Activated B cell treated with CpG ODN at 0.5 μM for 24 hours (primary cell): ENCODE data around the gene SHKBP1. TPM values are rescaled to one million over a fixed set of nuclear protein-coding genes. Genes with fewer than 3 reads are reported as not detected.
A peak's percentile ranks its signal among the peaks of the same experiment; 100 is the strongest.

Source experiments
- ATAC-seq: fragments of 200-7000 bp; cut with Tn5 transposase; one replicate; pipeline ENCODE4 v1.10.0; 2021; ENCODE audit warnings: low read depth, mild to moderate bottlenecking, moderate library complexity
- CTCF ChIA-PET: fragments of 350-600 bp; sonication (Branson Sonifier 250); formaldehyde crosslinking; loops from one replicate; lab custom pipeline; 2021; ENCODE audit warnings: antibody characterized with exemption; lab: Charles Lee
- POLR2A ChIA-PET: fragments of 350-600 bp; sonication (Branson Sonifier 250); formaldehyde crosslinking; loops from one replicate; lab custom pipeline; 2021; ENCODE audit warnings: antibody characterized with exemption; lab: Charles Lee
- DNase-seq: peaks from one replicate; pipeline ENCODE4 v3.0.0; 2022
- H3K27ac Mint-ChIP-seq: one replicate; pipeline ENCODE4 v1.8.0; 2020; ENCODE audit warnings: mixed read lengths
- H3K27me3 Mint-ChIP-seq: one replicate; pipeline ENCODE4 v1.8.0; 2021; ENCODE audit warnings: mixed read lengths
- H3K36me3 Mint-ChIP-seq: one replicate; pipeline ENCODE4 v1.8.0; 2021; ENCODE audit warnings: low read depth, mixed read lengths
- H3K4me1 Mint-ChIP-seq: one replicate; pipeline ENCODE4 v1.8.0; 2021; ENCODE audit warnings: mixed read lengths
- H3K4me3 Mint-ChIP-seq: one replicate; pipeline ENCODE4 v1.8.0; 2020; ENCODE audit warnings: mild to moderate bottlenecking, mixed read lengths
- H3K9me3 Mint-ChIP-seq: one replicate; pipeline ENCODE4 v1.8.0; 2020; ENCODE audit warnings: mixed read lengths
- CTCF ChIP-seq: fragments of 200-600 bp; IDR thresholded peaks from one replicate; pipeline ENCODE4 v1.8.0; 2022; ENCODE audit warnings: antibody characterized with exemption, mild to moderate bottlenecking
- intact Hi-C: fragments of 100-400 bp; cut with micrococcal nuclease; formaldehyde crosslinking; loops from one replicate; pipeline ENCODE4 v1.15.1; 2024
- total RNA-seq: library from RNA; stranded (reverse); gene quantifications from 2 replicates; pipeline ENCODE4 v1.2.3, GENCODE V29; 2022

Gene SHKBP1
- total RNA-seq: 184 and 213 TPM in 2 replicates

DNA sequence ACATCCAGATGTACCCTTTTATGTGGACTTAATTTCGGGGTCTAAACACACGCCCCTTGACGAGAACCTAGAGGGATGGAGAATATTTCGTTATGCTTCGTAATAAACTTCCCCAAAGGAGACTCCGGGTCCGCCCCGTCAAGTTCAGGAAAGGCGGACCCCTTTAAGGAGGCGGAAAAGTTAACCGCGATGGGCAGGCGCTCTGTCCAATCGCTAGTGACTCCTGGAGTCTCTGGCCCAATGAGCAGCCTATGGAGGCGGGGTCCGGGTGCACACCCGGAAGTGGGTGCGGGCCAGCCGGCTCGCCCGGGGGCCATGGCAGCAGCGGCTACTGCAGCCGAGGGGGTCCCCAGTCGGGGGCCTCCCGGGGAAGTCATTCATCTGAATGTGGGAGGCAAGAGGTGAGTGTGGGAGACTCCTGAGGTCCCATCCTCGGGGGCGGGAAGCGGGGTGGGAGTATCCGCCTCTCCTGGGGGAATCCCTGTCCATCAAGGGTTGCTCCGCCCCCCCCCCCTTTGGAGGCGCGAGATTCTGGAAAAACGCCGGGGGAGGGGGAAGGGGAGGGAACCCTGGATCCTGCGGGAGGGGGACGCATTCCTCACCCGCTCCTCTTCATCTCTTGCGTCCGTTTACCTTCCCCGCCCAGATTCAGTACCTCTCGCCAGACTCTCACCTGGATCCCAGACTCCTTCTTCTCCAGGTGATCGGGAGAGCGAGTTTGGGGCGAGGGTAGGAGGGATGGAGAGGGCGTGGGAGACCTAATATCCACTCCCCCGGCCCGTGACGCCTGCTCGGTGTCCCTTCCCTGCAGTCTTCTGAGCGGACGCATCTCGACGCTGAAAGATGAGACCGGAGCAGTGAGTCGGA, at the start of gene SHKBP1:
SHKBP1 (plus strand) TSS at position 289 of the 867 bp plus-strand sequence; CDS start at position 316, 27 bp downstream.
- intact Hi-C loops: loop anchor here (1.0 kb wide), 4 partner anchors 21 to 48 kb away; no protein-coding TSS in a partner anchor

DNA sequence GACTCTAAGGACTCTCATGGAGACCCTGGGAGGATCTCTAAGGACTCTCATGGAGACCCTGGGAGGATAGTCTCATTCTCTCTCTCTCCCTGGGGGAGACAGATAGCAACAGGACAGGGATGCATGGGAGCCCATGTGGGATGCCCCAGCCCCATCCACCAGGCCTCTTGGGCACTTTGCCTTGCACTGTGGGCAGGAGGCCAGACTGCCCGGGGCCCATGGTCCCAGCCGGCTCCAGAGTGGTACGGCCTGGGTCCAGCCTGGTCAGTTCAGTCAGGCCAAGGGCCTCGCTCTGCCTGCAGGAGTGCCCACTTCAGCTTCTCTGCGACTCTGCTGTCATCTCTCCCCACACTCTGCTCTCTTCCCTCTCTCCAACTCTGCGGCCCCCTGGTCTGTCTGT, 48.6 kb upstream of the SHKBP1 start:
- Mint-ChIP-seq H3K4me1 (peaks cover 18% of the 10 kb centered on the region), H3K4me3 (no peak overlapping the region), H3K27me3 (peaks cover 25% of the 10 kb centered on the region), H3K9me3 (no peaks in the 10 kb centered on the region), H3K27ac (no peak overlapping the region), H3K36me3 (no peaks in the 10 kb centered on the region)
- TF ChIP-seq CTCF: no peak
- ChIA-PET POLR2A (no interaction called here), CTCF (no interaction called here)
- intact Hi-C loops: loop anchor here (2.0 kb wide), 3 partner anchors 63 to 179 kb away; partner anchors contain the start of genes BLVRB, C19orf47 and PLD3
- no peak for DNase-seq
- no peak for ATAC-seq

More for the DNA sequence above, at the start of gene SHKBP1:
- H3K27ac Mint-ChIP-seq: peak within 1 kb of the TSS; percentile 84
- ATAC-seq: peak; percentile 94
- H3K27me3 Mint-ChIP-seq: no peaks in the 10 kb centered on the region
- peaks cover 37% of the 10 kb centered on the region for H3K36me3 Mint-ChIP-seq
- ChIA-PET CTCF (interaction anchor here (1.0 to 1.4 kb wide), 3 partner anchors 22 to 28 kb away, joined by 3 to 5 read pairs (median 3); no protein-coding TSS in a partner anchor), POLR2A (interaction anchor here (1.0 to 1.5 kb wide), 2 partner anchors 33 to 37 kb away, joined by 4 read pairs; no protein-coding TSS in a partner anchor)
- peaks cover 39% of the 10 kb centered on the region for H3K4me1 Mint-ChIP-seq
- no peak for TF ChIP-seq CTCF
- H3K9me3 Mint-ChIP-seq: no peaks in the 10 kb centered on the region
- H3K4me3 Mint-ChIP-seq: peak within 1 kb of the TSS; percentile 88
- DNase-seq: peak; percentile 89

GRCh38 chr19:40528533-40529092, 48.1 kb upstream of the SHKBP1 start:
- ChIA-PET CTCF (interaction anchor here (0.7 kb wide), 1 partner anchor 42 kb away, joined by 3 read pairs; no protein-coding TSS in a partner anchor), POLR2A (interaction anchor here (0.6 kb wide), 2 partner anchors 68 to 87 kb away, joined by 4 to 5 read pairs; no protein-coding TSS in a partner anchor)
- Mint-ChIP-seq H3K27ac (no peak overlapping the region), H3K36me3 (no peaks in the 10 kb centered on the region), H3K4me3 (no peak overlapping the region), H3K9me3 (peaks cover under 1% of the 10 kb centered on the region), H3K4me1 (peaks cover 18% of the 10 kb centered on the region), H3K27me3 (peaks cover 28% of the 10 kb centered on the region)
- ATAC-seq (no peak), DNase-seq (no peak)
- intact Hi-C loops: loop anchor here (1.0 to 2.0 kb wide), 6 partner anchors 42 to 180 kb away; partner anchors contain the start of genes BLVRB, C19orf47, PLD3 and SHKBP1
- TF ChIP-seq CTCF: no peak

DNA sequence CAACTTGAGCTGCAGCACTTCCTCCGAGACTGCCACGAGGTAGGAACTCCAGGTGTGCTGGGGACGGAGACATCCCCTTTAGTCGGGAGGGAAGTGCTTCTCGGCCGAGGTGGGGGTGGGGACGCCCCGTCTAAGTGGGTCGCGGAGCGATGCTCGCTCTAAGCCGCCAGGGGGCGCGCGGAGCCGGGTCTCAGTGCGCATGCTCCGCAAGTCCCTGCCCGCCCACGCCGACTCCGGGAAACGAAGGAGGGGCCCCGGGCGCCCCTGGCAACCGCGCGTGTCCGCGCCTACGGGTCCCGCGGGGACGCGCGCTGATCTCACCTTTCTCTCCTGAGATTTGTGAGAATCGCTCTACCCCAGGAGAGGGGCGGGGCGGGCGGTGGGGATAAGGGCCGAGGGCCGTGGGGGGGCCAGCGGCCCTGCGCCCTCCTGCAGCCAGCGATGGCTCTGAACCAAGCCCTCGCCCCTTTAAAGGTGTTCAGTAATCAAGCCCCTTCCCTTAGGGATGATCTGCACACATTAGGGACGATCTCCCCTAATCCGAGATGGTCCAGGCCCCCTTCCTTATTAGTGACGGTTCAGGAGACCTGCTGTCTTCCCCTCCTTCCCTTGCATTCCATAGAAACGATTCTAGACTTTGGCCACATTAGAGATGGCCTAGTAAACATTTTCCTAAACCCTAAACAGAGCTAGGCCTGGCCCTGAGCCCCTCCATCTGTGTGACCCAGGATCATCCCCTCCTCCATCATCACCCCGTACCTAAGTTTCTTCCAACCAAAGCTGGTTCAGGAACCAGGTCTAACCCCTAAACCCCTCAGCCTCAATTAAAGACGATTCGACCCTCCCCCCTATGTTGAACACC, 47.3 kb upstream of the SHKBP1 start:
- intact Hi-C loops: loop anchor here (1.0 to 2.0 kb wide), 6 partner anchors 41 to 181 kb away; partner anchors contain the start of genes BLVRB, C19orf47, PLD3 and SHKBP1
- no peak for TF ChIP-seq CTCF
- H3K36me3 Mint-ChIP-seq: no peaks in the 10 kb centered on the region
- ChIA-PET CTCF (interaction anchor here (0.7 to 1.0 kb wide), 2 partner anchors 42 to 224 kb away, joined by 3 to 4 read pairs; no protein-coding TSS in a partner anchor), POLR2A (interaction anchor here (0.6 to 0.9 kb wide), 4 partner anchors 41 to 782 kb away, joined by 3 to 5 read pairs (median 4); no protein-coding TSS in a partner anchor)
- ATAC-seq: peak; percentile 91
- peaks cover 3% of the 10 kb centered on the region for H3K9me3 Mint-ChIP-seq
- H3K4me1 Mint-ChIP-seq: peaks cover 18% of the 10 kb centered on the region
- H3K4me3 Mint-ChIP-seq: peak overlapping the region; percentile 42
- no peak overlapping the region for H3K27ac Mint-ChIP-seq
- DNase-seq: peak; percentile 91
- H3K27me3 Mint-ChIP-seq: peaks cover 33% of the 10 kb centered on the region
